ENCODE data around the gene AKR7A2. TPM values are rescaled to one million over a fixed set of nuclear protein-coding genes. Genes with fewer than 3 reads are reported as not detected.

AKR7A2 gene
- total RNA-seq, 3 donors from 2014 or later, result 57.9 to 85.2 (median 72.1) TPM

- H3K36me3 ChIP-seq (ENCODE audit: low read depth), result peaks cover 14% of the 10 kb centered on the region
Observed at GRCh38 chr1:19340387-19340937, 28.5 kb upstream of the AKR7A2 start.

GRCh38 chr1:19339214-19339861, 27.4 kb upstream of the AKR7A2 start:
- no peak for TF ChIP-seq CTCF (IDR thresholded peaks at IDR 0.05)
- Histone ChIP-seq H3K9me3 (no peaks in the 10 kb centered on the region), H3K4me3 (no peak overlapping the region), H3K4me1 (ENCODE audit: low read depth) (no peaks in the 10 kb centered on the region), H3K36me3 (ENCODE audit: low read depth) (peaks cover 14% of the 10 kb centered on the region)
- intact Hi-C loops (cut with DNase I, micrococcal nuclease), result no loop called here
- ATAC-seq, result no peak
- no peak for DNase-seq

More at GRCh38 chr1:19340387-19340937, 28.5 kb upstream of the AKR7A2 start:
- H3K9me3 ChIP-seq, result no peaks in the 10 kb centered on the region
- intact Hi-C loops (cut with DNase I, micrococcal nuclease), result loop anchor here in 1 of 2 donors (10.0 kb wide), 1 partner anchor 314 kb away; no protein-coding TSS in a partner anchor
- no peak for DNase-seq
- H3K4me1 ChIP-seq (ENCODE audit: low read depth), result no peaks in the 10 kb centered on the region
- ATAC-seq, result no peak
- no peak overlapping the region for H3K4me3 ChIP-seq
- no peak for TF ChIP-seq CTCF (IDR thresholded peaks at IDR 0.05)

- Histone ChIP-seq H3K4me1 (ENCODE audit: low read depth) (no peaks in the 10 kb centered on the region), H3K36me3 (ENCODE audit: low read depth) (peaks cover 6% of the 10 kb centered on the region), H3K4me3 (no peak overlapping the region), H3K9me3 (no peaks in the 10 kb centered on the region)
- ATAC-seq (peak; percentile 18), DNase-seq (peak in 1 of 3 donors; percentile 28)
- TF ChIP-seq CTCF (IDR thresholded peaks at IDR 0.05), result no peak
- intact Hi-C loops (cut with DNase I, micrococcal nuclease), result no loop called here
Observed at GRCh38 chr1:19338323-19338762, 26.4 kb upstream of the AKR7A2 start.

- intact Hi-C loops (cut with DNase I, micrococcal nuclease), result no loop called here
- no peak for TF ChIP-seq CTCF (IDR thresholded peaks at IDR 0.05)
- Histone ChIP-seq H3K4me1 (ENCODE audit: low read depth) (no peaks in the 10 kb centered on the region), H3K36me3 (ENCODE audit: low read depth) (no peaks in the 10 kb centered on the region), H3K9me3 (no peaks in the 10 kb centered on the region), H3K4me3 (no peak overlapping the region)
- DNase-seq, result no peak
- ATAC-seq, result no peak
Observed at GRCh38 chr1:19337289-19337688, 25.3 kb upstream of the AKR7A2 start.

GRCh38 chr1:19336543-19336942, 24.6 kb upstream of the AKR7A2 start:
- intact Hi-C loops (cut with DNase I, micrococcal nuclease), result no loop called here
- Histone ChIP-seq H3K4me1 (ENCODE audit: low read depth) (no peaks in the 10 kb centered on the region), H3K36me3 (ENCODE audit: low read depth) (no peaks in the 10 kb centered on the region), H3K9me3 (no peaks in the 10 kb centered on the region), H3K4me3 (no peak overlapping the region)
- peak; percentile 32 for ATAC-seq
- no peak for DNase-seq
- no peak for TF ChIP-seq CTCF (IDR thresholded peaks at IDR 0.05)

Measured in mucosa of descending colon (tissue), 3 donors.